Measurements from ENCODE around the gene TRABD2A. TPM values are rescaled to one million over a fixed set of nuclear protein-coding genes. Genes with fewer than 3 reads are reported as not detected.

Gene TRABD2A
- total RNA-seq, 3 donors from 2014 or later = 2.2 to 7.4 (median 5.6) TPM

DNA sequence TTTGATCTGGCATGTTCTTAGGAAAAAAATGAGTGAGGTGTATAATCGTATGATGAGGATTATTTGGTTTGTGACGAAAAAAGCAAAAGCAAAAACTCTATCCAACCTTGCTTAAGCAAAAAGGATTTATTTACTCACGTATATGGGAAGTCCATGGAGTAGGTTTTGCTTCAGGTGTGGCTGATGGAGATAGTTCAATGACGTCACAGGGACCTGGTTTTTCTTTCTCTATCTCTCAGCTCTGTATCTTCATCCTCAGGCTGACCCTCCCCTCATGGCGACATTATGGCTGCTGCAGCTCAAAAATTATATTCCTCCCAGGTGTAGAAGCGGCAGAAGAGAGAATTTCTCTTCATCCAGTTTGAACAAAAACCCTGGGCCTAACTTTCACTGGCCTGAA is 33.5 kb upstream of the TRABD2A start:
- no peaks in the 10 kb centered on the region for H3K4me1 ChIP-seq
- no peaks in the 10 kb centered on the region for H3K9me3 ChIP-seq
- H3K4me3 ChIP-seq = no peak overlapping the region
- TF ChIP-seq, protein P1, sequence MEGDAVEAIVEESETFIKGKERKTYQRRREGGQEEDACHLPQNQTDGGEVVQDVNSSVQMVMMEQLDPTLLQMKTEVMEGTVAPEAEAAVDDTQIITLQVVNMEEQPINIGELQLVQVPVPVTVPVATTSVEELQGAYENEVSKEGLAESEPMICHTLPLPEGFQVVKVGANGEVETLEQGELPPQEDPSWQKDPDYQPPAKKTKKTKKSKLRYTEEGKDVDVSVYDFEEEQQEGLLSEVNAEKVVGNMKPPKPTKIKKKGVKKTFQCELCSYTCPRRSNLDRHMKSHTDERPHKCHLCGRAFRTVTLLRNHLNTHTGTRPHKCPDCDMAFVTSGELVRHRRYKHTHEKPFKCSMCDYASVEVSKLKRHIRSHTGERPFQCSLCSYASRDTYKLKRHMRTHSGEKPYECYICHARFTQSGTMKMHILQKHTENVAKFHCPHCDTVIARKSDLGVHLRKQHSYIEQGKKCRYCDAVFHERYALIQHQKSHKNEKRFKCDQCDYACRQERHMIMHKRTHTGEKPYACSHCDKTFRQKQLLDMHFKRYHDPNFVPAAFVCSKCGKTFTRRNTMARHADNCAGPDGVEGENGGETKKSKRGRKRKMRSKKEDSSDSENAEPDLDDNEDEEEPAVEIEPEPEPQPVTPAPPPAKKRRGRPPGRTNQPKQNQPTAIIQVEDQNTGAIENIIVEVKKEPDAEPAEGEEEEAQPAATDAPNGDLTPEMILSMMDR (IDR thresholded peaks at IDR 0.05) = no peak
- no peak for TF ChIP-seq POLR2A (IDR thresholded peaks at IDR 0.05)
- no peak overlapping the region for H3K27ac ChIP-seq
- H3K27me3 ChIP-seq = no peaks in the 10 kb centered on the region
- intact Hi-C loops (cut with DNase I; ENCODE audit: low total_unique reads) = loop anchor here (5.0 kb wide), 1 partner anchor 838 kb away; the partner anchor contains the start of gene ATOH8
- DNase-seq (ENCODE audit: low spot score in 2 of 2) = peak in 1 of 2 donors; percentile 3
- H3K36me3 ChIP-seq = no peaks in the 10 kb centered on the region

DNA sequence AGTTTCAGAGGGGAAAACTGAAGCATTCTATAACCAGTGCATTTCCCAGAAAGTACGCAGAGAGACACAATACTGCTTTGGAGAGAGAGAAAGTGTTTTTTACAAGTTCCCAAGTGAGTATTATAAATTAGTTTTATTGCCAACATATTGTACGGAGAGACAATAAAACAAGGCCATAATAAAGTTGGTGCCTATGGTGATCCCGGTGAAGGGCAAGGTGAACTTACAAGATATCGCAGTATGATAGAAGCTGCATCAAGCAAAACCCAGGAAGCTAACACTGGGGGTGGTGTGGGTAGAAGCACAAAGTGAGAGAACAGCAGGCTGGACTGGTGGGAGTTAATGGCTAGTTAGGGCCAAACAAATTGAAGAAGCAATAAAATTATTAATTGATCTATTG is 32.1 kb upstream of the TRABD2A start:
- Histone ChIP-seq H3K27me3 (no peaks in the 10 kb centered on the region), H3K36me3 (no peaks in the 10 kb centered on the region), H3K4me3 (no peak overlapping the region), H3K27ac (no peak overlapping the region), H3K9me3 (no peaks in the 10 kb centered on the region), H3K4me1 (no peaks in the 10 kb centered on the region)
- no peak for TF ChIP-seq POLR2A (IDR thresholded peaks at IDR 0.05)
- TF ChIP-seq POLR2AphosphoS5 (IDR thresholded peaks at IDR 0.05) = no peak
- TF ChIP-seq, protein P1 (IDR thresholded peaks at IDR 0.05) = no peak
- no peak for DNase-seq (ENCODE audit: low spot score in 2 of 2)
- intact Hi-C loops (cut with DNase I; ENCODE audit: low total_unique reads) = loop anchor here (5.0 kb wide), 1 partner anchor 839 kb away; the partner anchor contains the start of gene ATOH8

DNA sequence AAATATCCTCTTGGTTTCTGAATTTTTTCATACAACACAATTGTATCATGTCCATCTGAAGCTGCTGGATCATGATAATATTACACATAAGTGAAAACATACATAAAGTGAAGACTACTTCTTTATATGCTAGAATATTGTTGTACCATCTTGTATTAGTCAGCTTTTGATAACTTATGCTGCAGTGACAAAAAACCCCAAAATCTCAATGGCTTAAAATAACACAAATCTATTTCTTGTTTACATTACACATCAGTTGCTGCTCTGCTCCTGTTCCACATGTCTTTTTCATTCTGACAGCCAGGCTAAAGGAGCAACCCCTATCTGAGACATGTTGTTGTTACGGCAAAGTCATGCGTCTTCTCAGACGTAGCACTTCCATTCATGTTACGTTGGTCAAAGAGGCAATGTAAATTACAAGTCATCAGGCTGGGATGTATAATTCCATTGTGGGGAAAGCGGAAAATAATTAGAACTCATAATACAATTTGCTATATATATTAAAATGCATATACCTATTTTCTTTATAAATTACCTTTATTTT is 30.3 kb upstream of the TRABD2A start:
- H3K36me3 ChIP-seq = no peaks in the 10 kb centered on the region
- DNase-seq (ENCODE audit: low spot score in 2 of 2) = no peak
- no peaks in the 10 kb centered on the region for H3K9me3 ChIP-seq
- no peak overlapping the region for H3K27ac ChIP-seq
- intact Hi-C loops (cut with DNase I; ENCODE audit: low total_unique reads) = loop anchor here (5.0 kb wide), 1 partner anchor 841 kb away; the partner anchor contains the start of gene ATOH8
- no peaks in the 10 kb centered on the region for H3K27me3 ChIP-seq
- no peak overlapping the region for H3K4me3 ChIP-seq
- TF ChIP-seq, protein P1 (IDR thresholded peaks at IDR 0.05) = no peak
- TF ChIP-seq POLR2A (IDR thresholded peaks at IDR 0.05) (no peak), POLR2AphosphoS5 (IDR thresholded peaks at IDR 0.05) (no peak)
- no peaks in the 10 kb centered on the region for H3K4me1 ChIP-seq

DNA sequence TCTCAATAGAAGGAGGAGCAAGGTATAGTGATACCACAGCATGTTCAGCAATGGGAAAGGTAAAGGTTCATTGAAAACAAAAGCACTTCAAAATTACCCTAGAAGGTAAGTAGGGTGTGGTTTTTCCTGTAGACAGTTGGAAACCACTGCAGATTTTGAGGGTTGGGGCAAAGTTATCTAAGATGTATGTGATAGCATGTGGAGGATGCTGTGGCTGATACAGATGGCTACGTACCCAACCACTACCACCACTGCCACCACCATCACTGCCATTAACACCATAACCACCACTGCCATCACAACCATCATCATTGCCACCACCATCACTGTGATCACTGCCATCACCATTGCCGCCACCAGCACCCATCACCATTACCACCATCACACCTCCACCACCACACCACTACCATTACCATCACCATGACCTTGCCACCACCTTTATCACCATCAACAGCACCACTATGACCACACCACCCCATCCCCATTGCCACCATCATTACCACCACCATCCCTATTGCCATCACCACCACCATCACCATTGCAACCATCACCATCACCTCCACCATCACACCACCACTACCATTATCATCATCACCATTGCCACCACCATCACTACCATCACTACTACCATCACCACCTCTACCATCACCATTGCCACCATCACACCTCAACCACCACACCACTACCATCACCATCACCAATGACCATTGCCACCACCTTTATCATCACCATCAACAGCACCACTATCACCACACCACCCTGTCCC is 28.2 kb upstream of the TRABD2A start:
- no peaks in the 10 kb centered on the region for H3K36me3 ChIP-seq
- H3K4me3 ChIP-seq = no peak overlapping the region
- no peak for DNase-seq (ENCODE audit: low spot score in 2 of 2)
- no peaks in the 10 kb centered on the region for H3K27me3 ChIP-seq
- no peaks in the 10 kb centered on the region for H3K4me1 ChIP-seq
- intact Hi-C loops (cut with DNase I; ENCODE audit: low total_unique reads) = no loop called here
- no peak overlapping the region for H3K27ac ChIP-seq
- TF ChIP-seq POLR2AphosphoS5 (IDR thresholded peaks at IDR 0.05) = no peak
- TF ChIP-seq, protein P1 (IDR thresholded peaks at IDR 0.05) = no peak
- TF ChIP-seq POLR2A (IDR thresholded peaks at IDR 0.05) = no peak
- no peaks in the 10 kb centered on the region for H3K9me3 ChIP-seq

Measured in breast epithelium (tissue), 4 donors.